NCI-H1092 (cell line): Measurements from ENCODE around the gene GLG1.
A peak's percentile ranks its signal among the peaks of the same experiment; 100 is the strongest.
"Not testable (repeated sequence)": the region's sequence is repeated elsewhere in the genome, so short reads cannot be mapped to it uniquely, and the experiment has no call there.

ENCODE experiments used
- DNase-seq: peaks from one replicate; lab custom pipeline; 2025; lab: John Stamatoyannopoulos, UW

Gene GLG1

GRCh38 chr16:74575175-74575806 lies 31.6 kb downstream of the GLG1 start:
- DNase-seq, result no peak

GRCh38 chr16:74574146-74574545 lies 32.8 kb downstream of the GLG1 start:
- DNase-seq, result no peak

- no peak for DNase-seq
These were observed 33.3 kb downstream of the GLG1 start for GRCh38 chr16:74573622-74574021.

- no peak for DNase-seq
These were observed 36.3 kb downstream of the GLG1 start for GRCh38 chr16:74570412-74571301.

GRCh38 chr16:74568961-74569631 lies 37.8 kb downstream of the GLG1 start:
- no peak for DNase-seq

GRCh38 chr16:74567901-74568300 lies 39.0 kb downstream of the GLG1 start:
- no peak for DNase-seq

- DNase-seq, result no peak
These were observed 41.5 kb downstream of the GLG1 start for GRCh38 chr16:74565378-74565777.

GRCh38 chr16:74564451-74564984 lies 42.4 kb downstream of the GLG1 start:
- DNase-seq, result no peak

GRCh38 chr16:74563828-74564263 lies 43.1 kb downstream of the GLG1 start:
- no peak for DNase-seq

- DNase-seq, result no peak
These were observed 44.8 kb downstream of the GLG1 start for GRCh38 chr16:74562117-74562516.

- DNase-seq, result no peak
These were observed 45.3 kb downstream of the GLG1 start for GRCh38 chr16:74561626-74562025.

GRCh38 chr16:74560912-74561311 lies 46.0 kb downstream of the GLG1 start:
- DNase-seq, result no peak

- DNase-seq, result no peak
These were observed 48.0 kb downstream of the GLG1 start for GRCh38 chr16:74558873-74559272.

GRCh38 chr16:74557275-74557674 lies 49.6 kb downstream of the GLG1 start:
- no peak for DNase-seq

- DNase-seq, result no peak
These were observed 50.5 kb downstream of the GLG1 start for GRCh38 chr16:74556375-74556922.

- not testable (repeated sequence) for DNase-seq
These were observed 54.6 kb downstream of the GLG1 start for GRCh38 chr16:74552357-74552756.

- DNase-seq, result not testable (repeated sequence)
These were observed 56.5 kb downstream of the GLG1 start for GRCh38 chr16:74550227-74551019.

GRCh38 chr16:74546112-74546511 lies 60.8 kb downstream of the GLG1 start:
- DNase-seq, result not testable (repeated sequence)

GRCh38 chr16:74542911-74543578 lies 63.9 kb downstream of the GLG1 start:
- not testable (repeated sequence) for DNase-seq

GRCh38 chr16:74540663-74541062 lies 66.3 kb downstream of the GLG1 start:
- peak; percentile 13 for DNase-seq

GRCh38 chr16:74538801-74539200 lies 68.1 kb downstream of the GLG1 start:
- not testable (repeated sequence) for DNase-seq
